Skeletal muscle tissue (tissue), 4 donors: ENCODE results near the gene ROR1. TPM values are rescaled to one million over a fixed set of nuclear protein-coding genes. Genes with fewer than 3 reads are reported as not detected.
"Not testable (repeated sequence)": the region's sequence is repeated elsewhere in the genome, so short reads cannot be mapped to it uniquely, and the experiment has no call there.

Experiments used
- H3K27ac ChIP-seq: one replicate; pipeline ENCODE4 v1.7.0; 2013; ENCODE audit warnings: mild to moderate bottlenecking, low read depth, low read length, inconsistent platforms
- H3K27me3 ChIP-seq, 3 donors: one replicate each; pipeline ENCODE4 v1.7.0; 2013; ENCODE audit warnings: low read length in 3 of 3; ENCODE audit not compliant: control insufficient read depth in 3 of 3, insufficient read depth in 3 of 3
- H3K36me3 ChIP-seq, 3 donors: one replicate each; pipeline ENCODE4 v1.7.0; 2013; ENCODE audit warnings: low read length in 3 of 3; ENCODE audit not compliant: control insufficient read depth in 3 of 3, insufficient read depth in 3 of 3
- H3K4me1 ChIP-seq, 3 donors: one replicate each; pipeline ENCODE4 v1.7.0; 2013; ENCODE audit warnings: low read length in 3 of 3, mild to moderate bottlenecking in 3 of 3; ENCODE audit not compliant: control insufficient read depth in 3 of 3, insufficient read depth in 3 of 3
- H3K4me3 ChIP-seq, 3 donors: one replicate each; pipeline ENCODE4 v1.7.0; 2013; ENCODE audit warnings: low read length in 3 of 3
- H3K9ac ChIP-seq, 3 donors: one replicate each; pipeline ENCODE4 v1.7.0; 2013; ENCODE audit warnings: low read length in 3 of 3, mild to moderate bottlenecking in 3 of 3, moderate library complexity in 2 of 3, low read depth in 1 of 3
- H3K9me3 ChIP-seq, 3 donors: one replicate each; pipeline ENCODE4 v1.7.0; 2013; ENCODE audit warnings: low read length in 3 of 3; ENCODE audit not compliant: control insufficient read depth in 3 of 3
- total RNA-seq: library from RNA; depleted of rRNA; stranded (reverse); fragments of >200 nt; gene quantifications from one replicate; pipeline ENCODE4 v1.2.3, GENCODE V29; 2014
- donor health status: Osteomylitis.

Gene ROR1
- total RNA-seq, 1 donor from 2014 or later, result 7.8 TPM

GRCh38 chr1:64100791-64101190, 327.0 kb downstream of the ROR1 start:
- H3K27me3 ChIP-seq, result no peaks in the 10 kb centered on the region
- no peak overlapping the region for H3K9ac ChIP-seq
- no peaks in the 10 kb centered on the region for H3K36me3 ChIP-seq
- no peaks in the 10 kb centered on the region for H3K9me3 ChIP-seq
- no peak overlapping the region for H3K27ac ChIP-seq
- peaks cover 7 to 11% (median 10%) of the 10 kb centered on the region in 3 donors for H3K4me1 ChIP-seq
- no peak overlapping the region for H3K4me3 ChIP-seq

- H3K27ac ChIP-seq, H3K4me3 ChIP-seq, H3K4me1 ChIP-seq, H3K27me3 ChIP-seq, H3K36me3 ChIP-seq, H3K9me3 ChIP-seq, H3K9ac ChIP-seq: not testable (repeated sequence)
Measured at GRCh38 chr1:64104585-64104984, 330.8 kb downstream of the ROR1 start.

GRCh38 chr1:64107118-64107519, 333.3 kb downstream of the ROR1 start:
- Histone ChIP-seq H3K9me3 (no peaks in the 10 kb centered on the region), H3K27ac (no peak overlapping the region), H3K36me3 (no peaks in the 10 kb centered on the region), H3K9ac (no peak overlapping the region), H3K4me3 (no peak overlapping the region), H3K4me1 (no peaks in the 10 kb centered on the region), H3K27me3 (no peaks in the 10 kb centered on the region)

DNA sequence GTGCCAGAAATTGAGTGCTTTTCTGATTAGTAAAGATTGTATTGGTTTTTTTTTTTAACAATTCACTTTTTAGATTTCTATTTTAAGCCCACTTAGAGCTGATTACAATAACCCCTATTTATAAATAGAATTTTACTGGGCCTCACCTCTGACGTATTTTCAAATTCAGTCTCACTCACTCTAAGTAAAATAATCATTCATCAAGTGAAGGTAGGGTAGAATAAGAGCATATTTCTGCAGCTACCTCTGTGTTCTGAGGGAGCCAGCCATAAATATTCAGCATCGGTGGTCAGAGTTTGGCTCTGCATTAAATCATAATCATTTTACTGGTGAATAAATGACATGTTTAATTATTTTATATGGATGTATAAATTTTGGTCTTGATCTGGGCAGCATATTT, 333.8 kb downstream of the ROR1 start:
- no peaks in the 10 kb centered on the region for H3K4me1 ChIP-seq
- H3K27ac ChIP-seq, result no peak overlapping the region
- no peaks in the 10 kb centered on the region for H3K36me3 ChIP-seq
- no peak overlapping the region for H3K9ac ChIP-seq
- H3K27me3 ChIP-seq, result no peaks in the 10 kb centered on the region
- no peaks in the 10 kb centered on the region for H3K9me3 ChIP-seq
- no peak overlapping the region for H3K4me3 ChIP-seq

GRCh38 chr1:64110924-64111777, 337.3 kb downstream of the ROR1 start:
- Histone ChIP-seq H3K4me1 (no peaks in the 10 kb centered on the region), H3K27ac (no peak overlapping the region), H3K4me3 (no peak overlapping the region), H3K9me3 (no peaks in the 10 kb centered on the region), H3K36me3 (no peaks in the 10 kb centered on the region), H3K9ac (no peak overlapping the region), H3K27me3 (no peaks in the 10 kb centered on the region)

GRCh38 chr1:64111787-64112186, 338.0 kb downstream of the ROR1 start:
- H3K27me3 ChIP-seq, result no peaks in the 10 kb centered on the region
- H3K9me3 ChIP-seq, result no peaks in the 10 kb centered on the region
- H3K4me1 ChIP-seq, result no peaks in the 10 kb centered on the region
- H3K36me3 ChIP-seq, result no peaks in the 10 kb centered on the region
- no peak overlapping the region for H3K4me3 ChIP-seq
- no peak overlapping the region for H3K27ac ChIP-seq
- H3K9ac ChIP-seq, result no peak overlapping the region

DNA sequence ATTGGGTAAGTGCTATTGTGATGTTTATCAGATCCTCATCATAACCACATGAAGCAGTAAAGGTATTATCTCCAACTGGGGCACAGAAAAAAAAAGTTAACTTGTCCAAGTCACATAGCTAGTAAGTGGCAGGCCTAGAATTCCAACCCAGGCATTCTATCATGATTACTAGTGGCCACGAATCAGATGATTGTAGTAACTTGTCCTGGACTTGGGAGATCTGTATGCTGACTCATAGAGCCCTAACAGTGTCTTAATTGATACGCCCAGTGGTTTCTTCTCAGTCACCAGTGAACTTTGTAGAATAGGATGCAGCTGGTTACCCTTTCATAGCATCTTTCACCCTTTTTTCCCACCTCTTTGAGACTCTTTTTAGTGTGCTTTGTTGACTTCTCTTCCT, 338.5 kb downstream of the ROR1 start:
- H3K4me1 ChIP-seq, result no peaks in the 10 kb centered on the region
- H3K27me3 ChIP-seq, result no peaks in the 10 kb centered on the region
- no peak overlapping the region for H3K4me3 ChIP-seq
- no peak overlapping the region for H3K9ac ChIP-seq
- no peaks in the 10 kb centered on the region for H3K9me3 ChIP-seq
- no peaks in the 10 kb centered on the region for H3K36me3 ChIP-seq
- no peak overlapping the region for H3K27ac ChIP-seq

DNA sequence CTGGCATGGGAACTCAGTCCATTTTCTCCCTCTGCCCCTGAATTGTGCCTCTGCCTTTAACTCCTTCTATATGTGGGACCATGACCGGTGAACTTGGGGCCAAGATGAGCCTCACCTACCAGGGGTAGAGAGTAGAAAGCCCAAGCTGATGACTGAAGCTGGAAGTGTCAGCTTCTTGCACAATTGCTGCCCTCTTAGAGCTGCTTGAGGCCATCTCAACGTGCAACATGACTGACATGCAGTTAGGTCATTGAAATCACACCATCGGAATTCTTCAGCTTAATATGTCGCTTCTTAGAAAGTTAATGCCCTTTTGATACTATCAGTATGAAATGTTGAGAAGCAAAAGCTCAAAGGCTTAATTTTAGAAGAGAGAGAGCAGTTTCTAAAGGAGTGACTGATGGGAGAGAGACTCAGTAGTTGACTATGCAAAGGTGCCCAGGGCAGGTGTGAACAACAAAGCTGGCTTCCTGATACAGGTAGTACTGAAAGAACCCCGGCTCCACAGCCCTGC, 340.3 kb downstream of the ROR1 start:
- Histone ChIP-seq H3K4me3 (no peak overlapping the region), H3K36me3 (no peaks in the 10 kb centered on the region), H3K27me3 (no peaks in the 10 kb centered on the region), H3K9me3 (no peaks in the 10 kb centered on the region), H3K9ac (no peak overlapping the region), H3K4me1 (no peaks in the 10 kb centered on the region), H3K27ac (no peak overlapping the region)

- Histone ChIP-seq H3K27ac (no peak overlapping the region), H3K27me3 (no peaks in the 10 kb centered on the region), H3K4me3 (no peak overlapping the region), H3K9ac (no peak overlapping the region), H3K9me3 (no peaks in the 10 kb centered on the region), H3K36me3 (no peaks in the 10 kb centered on the region), H3K4me1 (no peaks in the 10 kb centered on the region)
Measured at GRCh38 chr1:64116537-64116936, 342.7 kb downstream of the ROR1 start.

- Histone ChIP-seq H3K9me3 (no peaks in the 10 kb centered on the region), H3K27ac (no peak overlapping the region), H3K4me1 (no peaks in the 10 kb centered on the region), H3K4me3 (no peak overlapping the region), H3K27me3 (no peaks in the 10 kb centered on the region), H3K9ac (no peak overlapping the region), H3K36me3 (no peaks in the 10 kb centered on the region)
Measured at GRCh38 chr1:64117492-64117891, 343.7 kb downstream of the ROR1 start.
